ENCODE data around the gene TMEM263.

Gene TMEM263

GRCh38 chr12:106954462-106955376 is 988 bp upstream of the TMEM263 start:
- TF ChIP-seq FOXP2 (optimal IDR thresholded peaks at IDR 0.05; ENCODE audit: control extremely low read depth, extremely low read length, insufficient read depth) (no peak), POLR2AphosphoS5 (IDR thresholded peaks at IDR 0.05; ENCODE audit: borderline replicate concordance, low read depth, low read length) (no peak), EZH2 (IDR thresholded peaks at IDR 0.05) (no peak)
- peak overlapping the region; percentile 90 for H3K9ac ChIP-seq (ENCODE audit: insufficient read length)
- H3K27ac ChIP-seq = peak overlapping the region; percentile 81
- no peaks in the 10 kb centered on the region for H3K36me3 ChIP-seq (ENCODE audit: insufficient read depth, low read length)
- no peaks in the 10 kb centered on the region for H3K9me3 ChIP-seq (ENCODE audit: low read depth, low read length)
- H3K4me3 ChIP-seq = peak overlapping the region; percentile 91
- no peak for DNase-seq (ENCODE audit: low read depth, low spot score)

GRCh38 chr12:106956048-106956578 is 406 bp downstream of the TMEM263 start:
- peak overlapping the region; percentile 67; the same call in 1 of the 2 replicates for H3K27ac ChIP-seq

GRCh38 chr12:106957583-106957982 is 1.9 kb downstream of the TMEM263 start:
- Histone ChIP-seq H3K27ac (peak overlapping the region; percentile 67; the same call in 1 of the 2 replicates), H3K36me3 (ENCODE audit: insufficient read depth, low read length) (no peaks in the 10 kb centered on the region), H3K4me3 (peak overlapping the region; percentile 91), H3K9me3 (ENCODE audit: low read depth, low read length) (no peaks in the 10 kb centered on the region), H3K9ac (ENCODE audit: insufficient read length) (peak overlapping the region; percentile 65)
- no peak for TF ChIP-seq FOXP2 (optimal IDR thresholded peaks at IDR 0.05; ENCODE audit: control extremely low read depth, extremely low read length, insufficient read depth)
- TF ChIP-seq POLR2AphosphoS5 (IDR thresholded peaks at IDR 0.05; ENCODE audit: borderline replicate concordance, low read depth, low read length) = no peak
- TF ChIP-seq EZH2 (IDR thresholded peaks at IDR 0.05) = no peak
- DNase-seq (ENCODE audit: low read depth, low spot score) = no peak

More at GRCh38 chr12:106956048-106956578, 406 bp downstream of the TMEM263 start:
- no peaks in the 10 kb centered on the region for H3K9me3 ChIP-seq (ENCODE audit: low read depth, low read length)
- no peak for DNase-seq (ENCODE audit: low read depth, low spot score)
- no peak for TF ChIP-seq POLR2AphosphoS5 (IDR thresholded peaks at IDR 0.05; ENCODE audit: borderline replicate concordance, low read depth, low read length)
- no peak for TF ChIP-seq EZH2 (IDR thresholded peaks at IDR 0.05)
- TF ChIP-seq FOXP2 (optimal IDR thresholded peaks at IDR 0.05; ENCODE audit: control extremely low read depth, extremely low read length, insufficient read depth) = no peak
- H3K4me3 ChIP-seq = peak overlapping the region; percentile 91
- no peaks in the 10 kb centered on the region for H3K36me3 ChIP-seq (ENCODE audit: insufficient read depth, low read length)
- H3K9ac ChIP-seq (ENCODE audit: insufficient read length) = peak overlapping the region; percentile 65

GRCh38 chr12:106960443-106960842 is 4.7 kb downstream of the TMEM263 start:
- Histone ChIP-seq H3K36me3 (ENCODE audit: insufficient read depth, low read length) (peaks cover 3% of the 10 kb centered on the region; the same call in 1 of the 2 replicates), H3K9me3 (ENCODE audit: low read depth, low read length) (no peaks in the 10 kb centered on the region), H3K9ac (ENCODE audit: insufficient read length) (no peak overlapping the region), H3K4me3 (peak overlapping the region; percentile 1; the same call in 1 of the 2 replicates), H3K27ac (peak overlapping the region; percentile 97)
- no peak for DNase-seq (ENCODE audit: low read depth, low spot score)
- TF ChIP-seq EZH2 (IDR thresholded peaks at IDR 0.05) (no peak), FOXP2 (optimal IDR thresholded peaks at IDR 0.05; ENCODE audit: control extremely low read depth, extremely low read length, insufficient read depth) (no peak), POLR2AphosphoS5 (IDR thresholded peaks at IDR 0.05; ENCODE audit: borderline replicate concordance, low read depth, low read length) (no peak)

GRCh38 chr12:106962286-106962685 is 6.6 kb downstream of the TMEM263 start:
- Histone ChIP-seq H3K9ac (ENCODE audit: insufficient read length) (peak overlapping the region; percentile 33), H3K4me3 (peak overlapping the region; percentile 77), H3K9me3 (ENCODE audit: low read depth, low read length) (no peaks in the 10 kb centered on the region), H3K27ac (peak overlapping the region; percentile 97), H3K36me3 (ENCODE audit: insufficient read depth, low read length) (peaks cover 11% of the 10 kb centered on the region; the same call in 1 of the 2 replicates)
- TF ChIP-seq EZH2 (IDR thresholded peaks at IDR 0.05) = no peak
- no peak for TF ChIP-seq FOXP2 (optimal IDR thresholded peaks at IDR 0.05; ENCODE audit: control extremely low read depth, extremely low read length, insufficient read depth)
- DNase-seq (ENCODE audit: low read depth, low spot score) = no peak

- no peak for TF ChIP-seq FOXP2 (optimal IDR thresholded peaks at IDR 0.05; ENCODE audit: control extremely low read depth, extremely low read length, insufficient read depth)
- TF ChIP-seq POLR2AphosphoS5 (IDR thresholded peaks at IDR 0.05; ENCODE audit: borderline replicate concordance, low read depth, low read length) = no peak
- TF ChIP-seq EZH2 (IDR thresholded peaks at IDR 0.05) = no peak
- no peak overlapping the region for H3K9ac ChIP-seq (ENCODE audit: insufficient read length)
- no peak for DNase-seq (ENCODE audit: low read depth, low spot score)
- H3K27ac ChIP-seq = peak overlapping the region; percentile 16; the same call in 1 of the 2 replicates
- H3K9me3 ChIP-seq (ENCODE audit: low read depth, low read length) = no peaks in the 10 kb centered on the region
- H3K36me3 ChIP-seq (ENCODE audit: insufficient read depth, low read length) = peaks cover 28% of the 10 kb centered on the region
- no peak overlapping the region for H3K4me3 ChIP-seq
Measured at GRCh38 chr12:106964526-106964925, 8.8 kb downstream of the TMEM263 start.

- Histone ChIP-seq H3K27ac (no peak overlapping the region), H3K9me3 (ENCODE audit: low read depth, low read length) (no peaks in the 10 kb centered on the region), H3K36me3 (ENCODE audit: insufficient read depth, low read length) (peaks cover 51% of the 10 kb centered on the region), H3K9ac (ENCODE audit: insufficient read length) (no peak overlapping the region), H3K4me3 (no peak overlapping the region)
- no peak for TF ChIP-seq FOXP2 (optimal IDR thresholded peaks at IDR 0.05; ENCODE audit: control extremely low read depth, extremely low read length, insufficient read depth)
- TF ChIP-seq POLR2AphosphoS5 (IDR thresholded peaks at IDR 0.05; ENCODE audit: borderline replicate concordance, low read depth, low read length) = no peak
- DNase-seq (ENCODE audit: low read depth, low spot score) = no peak
Measured at GRCh38 chr12:106971065-106971464, 15.4 kb downstream of the TMEM263 start.

- Histone ChIP-seq H3K9ac (ENCODE audit: insufficient read length) (no peak overlapping the region), H3K4me3 (no peak overlapping the region), H3K36me3 (ENCODE audit: insufficient read depth, low read length) (peaks cover 37% of the 10 kb centered on the region), H3K9me3 (ENCODE audit: low read depth, low read length) (no peaks in the 10 kb centered on the region), H3K27ac (no peak overlapping the region)
- TF ChIP-seq FOXP2 (optimal IDR thresholded peaks at IDR 0.05; ENCODE audit: control extremely low read depth, extremely low read length, insufficient read depth) = no peak
- no peak for TF ChIP-seq POLR2AphosphoS5 (IDR thresholded peaks at IDR 0.05; ENCODE audit: borderline replicate concordance, low read depth, low read length)
- no peak for TF ChIP-seq EZH2 (IDR thresholded peaks at IDR 0.05)
- no peak for DNase-seq (ENCODE audit: low read depth, low spot score)
Measured at GRCh38 chr12:106973545-106973944, 17.8 kb downstream of the TMEM263 start.

All from SK-N-MC (cell line).